Activated T-helper 1 cell treated with anti-CD3 and anti-CD28 coated beads, Interleukin-2, amount 50 U/mL, for 16 hours (primary cell): ENCODE measurements around the gene ALOX15B.
"Not testable (repeated sequence)": the region's sequence is repeated elsewhere in the genome, so short reads cannot be mapped to it uniquely, and the experiment has no call there.

Experiments
- DNase-seq, 2 donors: peaks; one replicate each; pipeline ENCODE4 v3.0.0-alpha.2; 2020; ENCODE audit warnings: low read depth in 1 of 2, low spot score in 1 of 2

Gene ALOX15B

DNA sequence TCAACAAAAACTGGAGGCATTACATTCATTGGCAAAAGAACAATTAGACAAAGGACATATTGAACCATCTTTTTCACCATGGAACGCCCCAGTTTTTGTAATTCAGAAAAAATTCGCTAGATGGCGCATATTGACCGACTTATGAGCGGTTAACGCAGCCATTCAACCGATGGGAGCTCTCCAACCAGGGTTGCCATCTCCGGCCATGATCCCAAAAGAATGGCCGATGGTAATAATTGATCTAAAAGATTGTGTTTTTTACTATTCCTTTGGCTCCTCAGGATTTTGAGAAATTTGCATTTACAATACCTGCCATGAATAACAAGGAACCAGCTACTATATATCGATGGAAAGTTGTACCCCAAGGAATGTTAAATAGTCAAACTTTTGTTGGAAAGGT, 21.4 kb downstream of the ALOX15B start:
- DNase-seq: peak in 1 of 2 donors; percentile 38

DNA sequence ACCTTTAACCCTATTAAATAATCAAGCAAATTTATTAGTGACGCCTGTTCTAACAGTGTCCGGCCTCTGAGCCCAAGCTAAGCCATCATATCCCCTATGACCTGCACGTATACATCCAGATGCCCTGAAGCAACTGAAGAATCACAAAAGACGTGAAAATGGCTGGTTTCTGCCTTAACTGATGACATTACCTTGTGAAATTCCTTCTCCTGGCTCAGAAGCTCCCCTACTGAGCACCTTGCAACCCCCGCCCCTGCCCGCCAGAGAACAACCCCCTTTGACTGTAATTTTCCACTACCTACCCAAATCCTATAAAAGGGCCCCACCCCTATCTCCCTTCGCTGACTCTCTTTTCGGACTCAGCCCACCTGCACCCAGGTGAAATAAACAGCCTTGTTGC, 23.0 kb downstream of the ALOX15B start:
- not testable (repeated sequence) for DNase-seq

DNA sequence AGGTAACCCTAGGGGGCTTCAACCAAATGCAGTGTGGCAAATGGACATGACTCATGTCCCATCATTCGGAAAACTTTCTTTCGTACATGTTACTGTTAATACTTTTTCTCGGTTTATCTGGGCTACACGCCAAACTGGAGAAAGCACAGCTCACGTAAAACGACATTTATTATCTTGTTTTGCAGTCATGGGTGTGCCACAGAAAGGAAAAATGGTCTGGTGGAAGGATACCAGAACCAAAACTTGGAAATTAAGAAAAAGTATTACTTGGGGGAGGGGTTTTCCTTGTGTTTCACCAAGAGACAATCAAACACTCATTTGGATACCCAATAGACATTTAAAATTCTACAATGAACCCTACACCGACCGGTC, 23.6 kb downstream of the ALOX15B start:
- DNase-seq: no peak

DNA sequence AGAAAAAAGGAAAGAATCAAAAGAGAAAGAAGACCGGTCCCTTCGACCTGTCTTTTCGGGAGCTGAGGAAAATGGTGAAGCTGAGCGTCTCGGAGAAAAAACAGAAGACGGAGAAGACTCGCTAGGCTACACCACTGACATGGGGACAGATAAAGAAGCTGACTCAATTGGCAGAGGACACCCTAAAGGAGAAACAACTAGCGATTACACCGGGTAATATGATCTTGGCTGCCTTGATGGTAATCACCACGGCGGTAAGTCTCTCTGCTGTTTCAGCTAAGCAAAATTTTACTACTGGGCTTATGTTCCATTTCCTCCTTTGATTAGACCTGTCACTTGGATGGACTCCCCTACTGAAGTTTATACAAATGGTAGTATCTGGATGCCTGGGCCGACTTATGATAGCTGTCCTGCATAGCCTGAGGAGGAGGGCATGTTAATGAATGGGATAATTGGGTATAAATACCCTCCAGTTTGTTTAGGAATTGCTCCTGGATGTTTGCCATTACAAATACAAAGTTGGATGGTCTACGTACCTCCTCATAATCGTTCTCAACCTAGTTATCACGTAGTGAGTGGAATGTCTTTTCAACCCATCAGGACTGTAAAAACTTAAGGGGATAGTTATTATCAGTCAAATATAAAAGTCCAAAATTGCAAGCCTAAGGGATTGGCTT, 24.1 kb downstream of the ALOX15B start:
- no peak for DNase-seq

DNA sequence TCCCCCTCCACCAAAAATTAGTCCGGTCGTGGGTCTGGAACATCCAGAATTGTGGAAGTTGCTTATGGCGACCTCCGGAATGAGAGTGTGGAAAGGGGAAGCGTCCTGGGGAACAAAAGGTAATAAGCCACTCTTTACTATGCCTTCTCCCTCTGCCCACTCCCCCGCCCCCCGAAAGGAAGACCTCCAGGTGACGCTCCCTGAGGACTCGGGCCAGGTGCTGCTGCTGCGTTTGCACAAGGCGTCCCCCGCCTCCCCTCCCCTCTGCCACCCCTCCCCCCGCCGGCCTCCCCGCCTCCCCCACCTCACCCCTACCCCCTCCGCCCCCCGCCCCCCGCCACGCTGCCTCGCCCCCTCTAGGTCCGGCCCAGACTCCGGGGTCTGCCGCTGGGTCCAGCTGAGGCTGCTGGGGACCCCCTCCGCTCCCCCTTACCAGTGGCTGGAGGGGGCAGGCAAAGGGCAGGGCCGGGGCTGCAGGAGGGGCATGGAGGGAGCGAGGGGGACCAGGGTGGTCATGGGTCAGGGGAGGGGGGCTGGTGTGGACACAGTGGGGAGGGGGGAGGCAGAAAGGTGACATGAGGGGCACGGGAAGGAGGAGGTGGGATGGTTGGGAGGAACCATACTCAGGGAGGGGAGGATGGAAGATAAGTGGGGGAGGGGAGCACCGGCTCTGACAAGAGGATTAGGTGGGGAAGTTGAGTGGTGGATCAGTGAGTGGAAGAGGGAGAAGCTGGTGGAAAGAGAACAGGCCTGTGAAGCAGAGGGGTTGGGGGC, 25.1 kb downstream of the ALOX15B start:
- DNase-seq: no peak

DNA sequence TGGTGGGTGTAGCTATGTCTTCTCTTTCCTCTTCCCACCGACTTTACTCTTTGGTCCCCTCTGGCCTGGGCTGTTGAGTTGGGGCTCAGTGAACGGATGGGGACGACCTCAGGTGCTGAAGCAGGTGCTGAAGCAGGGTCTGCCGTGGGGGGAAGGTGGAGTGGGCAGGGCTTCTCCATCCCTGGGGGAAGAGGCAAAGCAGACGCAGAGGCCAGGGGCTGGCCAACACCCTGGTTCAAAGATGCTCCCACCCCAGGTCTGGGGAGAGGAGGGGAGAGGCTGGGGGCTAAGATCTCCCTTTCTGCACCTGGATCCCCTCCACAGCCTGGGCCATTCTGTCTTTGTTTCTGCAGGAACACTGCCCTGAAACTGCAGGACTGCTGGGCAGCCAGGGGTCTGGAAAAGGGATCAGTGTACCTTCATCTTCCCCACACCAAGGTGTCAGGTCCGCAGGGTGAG, 25.7 kb downstream of the ALOX15B start:
- no peak for DNase-seq

DNA sequence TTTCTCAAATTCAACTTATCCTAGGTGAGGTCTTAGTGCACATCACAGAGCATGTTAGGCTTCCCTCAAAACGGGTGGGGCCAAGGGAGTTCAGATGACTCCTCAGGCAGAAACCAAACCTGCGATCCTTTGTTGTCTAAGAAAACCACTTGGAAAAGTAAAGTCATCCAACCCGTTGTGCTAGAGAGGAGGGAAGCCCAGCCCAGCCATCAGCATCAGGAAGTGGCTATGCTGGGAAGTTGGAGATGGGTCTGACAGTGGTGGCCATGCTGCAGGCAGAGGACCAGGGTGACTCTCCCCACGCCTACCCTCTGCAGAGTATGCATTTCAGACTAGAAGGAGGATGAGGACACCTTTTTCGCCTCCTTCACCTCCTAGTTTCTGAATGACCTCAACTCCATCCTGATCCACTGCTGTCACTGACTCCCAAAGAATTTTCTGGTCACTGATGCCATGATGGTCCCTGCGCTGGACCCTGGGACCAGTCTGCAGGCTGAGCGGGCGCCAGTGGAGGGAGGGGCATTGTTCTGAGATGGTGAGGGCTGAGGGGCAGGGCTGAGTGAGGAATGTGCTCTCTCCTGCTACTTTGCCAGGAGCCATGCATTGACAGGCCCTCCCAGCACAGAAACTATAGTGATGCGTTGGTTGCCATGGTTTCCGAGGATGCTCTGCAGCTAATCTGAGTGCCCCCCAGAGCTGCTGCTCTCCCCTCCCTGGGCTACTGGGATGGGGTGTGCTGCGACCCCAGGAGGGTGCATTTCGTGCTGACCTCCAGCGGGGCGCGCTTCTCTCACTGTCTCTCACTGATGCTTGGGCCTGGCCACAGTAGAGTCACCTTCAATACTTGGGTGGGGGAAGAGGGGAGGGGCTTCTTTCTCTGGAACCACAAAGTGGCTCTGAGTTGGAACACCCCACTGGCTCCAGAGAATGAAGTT, 28.2 kb downstream of the ALOX15B start:
- DNase-seq: no peak

DNA sequence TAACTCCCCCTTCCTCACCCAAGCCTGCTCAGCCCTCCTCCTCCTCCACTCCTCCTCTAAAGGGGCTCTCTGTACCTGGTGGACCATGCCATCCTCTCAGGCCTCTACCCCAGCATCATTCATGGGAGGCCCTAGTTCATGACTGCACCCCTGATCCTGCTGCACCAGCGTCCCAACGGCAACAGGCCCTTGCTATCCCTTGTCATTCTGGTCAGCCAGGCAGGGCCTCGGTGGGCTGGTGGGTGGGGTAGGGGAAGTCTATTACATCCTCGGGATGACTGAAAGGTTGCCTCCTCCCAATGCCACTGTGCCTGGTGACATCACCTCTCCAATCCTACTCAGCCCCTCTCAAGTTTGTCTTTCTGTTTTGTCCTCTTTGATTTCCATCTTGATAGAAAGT, 28.9 kb downstream of the ALOX15B start:
- DNase-seq: no peak

DNA sequence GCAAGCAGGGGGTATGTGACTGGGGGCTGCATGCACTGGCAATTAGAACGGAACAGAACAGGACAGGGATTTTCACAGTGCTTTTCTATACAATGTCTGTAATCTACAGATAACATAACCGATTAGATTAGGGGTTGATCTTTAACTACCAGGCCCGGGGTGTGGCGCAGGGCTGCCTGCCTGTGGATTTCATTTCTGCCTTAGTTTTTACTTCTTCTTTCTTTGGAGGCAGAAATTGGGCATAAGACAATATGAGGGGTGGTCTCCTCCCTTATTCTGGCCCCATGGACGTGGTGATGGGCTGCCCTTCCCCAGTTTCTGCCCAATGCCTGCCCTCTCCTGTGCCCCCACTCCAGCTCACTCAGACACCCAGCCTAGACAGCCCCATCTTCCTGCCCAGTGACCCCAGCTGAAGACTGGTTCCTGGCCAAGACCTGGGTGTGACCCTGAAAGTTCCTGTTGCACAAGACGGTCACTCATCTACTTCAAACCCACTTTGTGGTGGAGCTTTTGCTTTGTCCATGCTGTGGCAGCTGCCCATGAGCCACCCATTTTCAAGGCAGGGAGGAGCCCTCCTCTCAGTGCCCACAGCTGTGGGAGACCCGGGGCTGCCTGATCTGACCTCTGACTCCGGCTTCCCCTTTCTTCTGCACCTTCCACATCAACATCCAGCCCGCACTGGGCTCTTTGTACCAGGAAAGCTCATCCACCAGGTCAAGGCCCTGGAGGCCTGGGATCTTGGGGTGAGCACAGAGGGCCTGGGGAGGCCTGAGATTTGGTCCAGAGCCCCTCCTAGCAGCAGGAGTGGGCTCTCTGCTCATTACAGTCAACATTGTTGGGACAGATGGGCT, 30.1 kb downstream of the ALOX15B start:
- no peak for DNase-seq

DNA sequence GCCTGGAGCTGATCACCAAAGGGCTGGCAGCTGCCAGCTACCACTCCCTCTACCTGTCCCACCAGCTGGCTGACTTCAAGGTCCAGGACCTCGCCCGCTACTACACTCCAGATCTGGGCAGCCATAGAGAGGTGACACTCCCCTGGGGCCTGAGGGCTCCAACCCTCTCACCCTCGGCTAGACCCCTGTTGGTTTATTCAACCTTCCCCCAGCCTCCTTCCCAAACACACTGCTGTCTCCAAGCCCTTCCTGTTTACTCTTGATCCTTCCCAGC, 30.7 kb downstream of the ALOX15B start:
- DNase-seq: no peak

DNA sequence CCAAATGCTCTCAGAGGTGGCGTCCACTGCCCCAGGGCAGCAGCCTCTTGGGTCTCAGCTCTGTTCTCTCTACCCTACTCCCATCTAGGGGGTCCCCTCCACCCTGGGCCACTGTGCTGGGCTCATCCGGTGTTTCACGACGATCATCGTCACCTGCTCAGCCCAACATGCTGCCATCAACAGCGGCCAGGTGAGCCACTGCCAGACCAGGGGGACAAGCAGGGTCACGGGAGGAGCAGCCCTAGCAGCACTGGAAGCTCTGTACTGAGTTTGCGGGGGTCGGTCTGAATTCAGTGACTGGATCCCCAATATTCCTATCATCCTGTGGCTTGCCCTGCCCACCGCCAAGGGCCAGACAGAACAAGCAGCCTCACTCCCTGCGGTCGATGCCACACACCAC, 32.6 kb downstream of the ALOX15B start:
- DNase-seq: no peak

DNA sequence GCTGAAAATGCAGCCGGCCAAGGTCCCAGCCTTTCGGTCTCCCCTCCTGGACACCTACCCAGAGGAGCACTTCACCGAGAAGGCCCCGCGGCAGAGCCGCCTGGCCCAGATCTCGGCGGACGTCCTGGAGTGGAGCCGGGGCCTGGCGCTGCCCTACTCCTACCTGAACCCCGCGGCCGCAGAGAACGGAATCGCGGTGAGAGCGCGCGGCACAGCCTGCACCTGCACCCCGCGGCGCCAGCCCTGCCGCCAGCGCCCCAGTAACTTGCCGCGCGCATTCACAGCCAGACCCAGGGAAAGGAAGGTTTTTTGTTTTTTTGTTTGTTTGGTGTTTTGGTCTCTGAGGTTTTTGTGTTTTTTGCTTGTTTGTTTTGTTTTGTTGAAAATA, 33.5 kb downstream of the ALOX15B start:
- DNase-seq: no peak

DNA sequence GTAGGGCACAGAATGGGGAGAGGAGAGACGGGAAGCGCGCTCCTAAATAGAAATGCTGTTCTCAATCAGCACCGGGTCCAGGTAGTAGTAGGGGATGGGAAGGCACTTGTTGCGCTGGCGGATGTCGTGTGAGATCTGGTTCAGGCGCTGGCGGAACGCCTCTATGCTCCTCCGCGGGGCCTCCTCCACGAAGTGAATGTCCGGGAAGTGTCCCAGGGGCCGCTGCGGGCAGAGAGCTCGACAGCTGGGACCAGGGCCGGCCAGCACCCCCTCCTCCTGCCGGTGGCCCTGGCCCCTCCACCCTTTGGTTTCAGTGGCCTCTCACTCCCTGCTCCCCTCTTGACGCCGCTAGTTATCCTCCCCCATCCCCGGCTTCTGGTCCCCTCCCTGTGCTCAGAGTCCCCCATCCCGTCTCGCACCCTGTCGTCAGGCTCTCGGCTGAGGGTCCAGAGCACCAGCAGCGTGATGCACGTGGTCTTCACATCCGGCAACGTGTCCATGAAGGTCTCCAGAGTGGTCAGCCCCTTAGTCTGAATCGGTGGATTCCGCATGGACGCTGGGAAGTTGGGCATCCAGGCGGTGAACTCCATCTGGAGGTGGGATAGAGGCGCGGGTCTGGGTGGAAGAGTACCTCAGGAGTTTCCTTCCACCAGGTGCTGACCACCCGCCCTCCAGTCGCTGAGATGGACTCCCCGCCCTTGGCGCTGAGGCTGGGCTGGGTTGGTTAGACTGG, 34.0 kb downstream of the ALOX15B start:
- DNase-seq: no peak

DNA sequence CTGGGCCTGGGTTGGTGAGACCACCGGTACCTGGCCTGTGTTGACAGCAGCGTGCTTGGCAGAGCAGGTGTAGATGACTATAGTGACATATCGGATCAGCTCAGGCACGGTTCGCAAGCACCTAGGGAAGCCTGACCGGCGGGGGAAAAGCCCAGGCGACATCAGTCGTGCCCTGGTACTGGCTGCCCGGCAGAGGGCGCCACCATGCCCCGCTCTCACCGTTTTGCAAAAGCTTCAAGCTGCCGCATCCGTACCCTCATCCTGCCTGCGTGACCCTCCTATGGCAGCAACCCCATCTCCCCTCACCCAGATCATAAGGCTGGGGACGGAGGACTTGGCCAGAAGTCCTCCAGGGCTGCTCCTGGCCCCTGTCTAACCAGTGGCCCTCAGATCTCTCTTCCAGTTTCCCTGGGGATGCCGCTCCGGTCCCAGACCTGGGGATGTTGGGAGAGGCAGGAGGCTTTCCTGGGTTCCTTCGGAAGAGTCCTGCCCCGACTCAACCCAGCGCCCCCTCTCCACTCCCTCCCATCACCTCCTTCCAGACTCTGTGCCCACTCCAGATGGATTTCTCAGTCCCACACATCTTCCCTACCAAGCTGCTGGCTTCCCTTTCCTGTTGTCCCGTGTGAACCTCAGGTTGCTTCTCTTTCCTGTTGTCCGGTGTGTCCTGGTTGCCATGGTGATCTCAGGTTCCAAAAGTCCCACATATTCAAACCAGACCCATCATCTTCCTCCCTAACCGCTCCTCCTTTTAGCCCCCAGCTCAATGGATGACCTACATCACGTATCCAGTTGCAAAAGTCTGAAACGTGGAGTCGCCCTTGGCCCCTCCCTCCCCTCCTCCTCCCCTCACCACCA, 35.0 kb downstream of the ALOX15B start:
- peak; percentile 73 to 79 for DNase-seq

DNA sequence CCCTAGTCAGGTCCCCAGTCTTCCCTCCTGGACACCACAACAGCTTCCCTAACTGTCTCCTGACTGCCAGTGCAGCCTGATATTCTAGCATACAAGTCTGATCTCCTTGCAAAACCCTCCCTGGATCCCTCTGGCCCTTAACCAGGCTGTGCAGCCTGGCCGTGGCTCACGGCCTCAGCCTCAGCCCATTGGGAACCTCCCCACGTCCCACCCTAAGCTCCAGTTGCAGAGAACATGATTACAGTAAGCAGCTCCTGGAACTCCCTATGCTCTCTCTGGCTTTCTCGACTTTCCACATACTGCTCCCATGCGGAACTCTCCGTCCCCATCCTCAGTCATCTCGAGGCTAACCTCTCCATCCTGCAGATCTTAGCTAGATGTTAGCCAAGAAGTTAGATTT, 35.7 kb downstream of the ALOX15B start:
- DNase-seq: no peak

DNA sequence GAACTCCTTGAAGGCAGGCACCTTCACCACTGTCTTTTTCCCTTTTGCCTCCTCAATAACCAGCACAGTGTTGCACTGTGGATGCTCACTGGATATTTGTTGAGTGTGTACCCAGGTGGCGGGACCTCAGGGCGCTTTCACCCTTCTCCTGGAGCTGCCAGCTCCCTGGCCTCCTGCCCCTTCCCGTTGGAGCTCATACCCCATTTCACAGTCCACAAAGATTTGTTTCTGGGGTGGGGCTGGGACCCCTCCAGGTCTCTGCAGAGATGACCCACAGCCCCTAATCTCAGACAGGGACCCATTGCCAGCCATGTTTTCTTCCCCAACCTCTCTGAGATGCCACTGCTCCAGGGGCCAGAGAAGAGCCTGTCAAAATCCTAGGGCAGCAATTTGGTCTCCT, 36.2 kb downstream of the ALOX15B start:
- DNase-seq: no peak

DNA sequence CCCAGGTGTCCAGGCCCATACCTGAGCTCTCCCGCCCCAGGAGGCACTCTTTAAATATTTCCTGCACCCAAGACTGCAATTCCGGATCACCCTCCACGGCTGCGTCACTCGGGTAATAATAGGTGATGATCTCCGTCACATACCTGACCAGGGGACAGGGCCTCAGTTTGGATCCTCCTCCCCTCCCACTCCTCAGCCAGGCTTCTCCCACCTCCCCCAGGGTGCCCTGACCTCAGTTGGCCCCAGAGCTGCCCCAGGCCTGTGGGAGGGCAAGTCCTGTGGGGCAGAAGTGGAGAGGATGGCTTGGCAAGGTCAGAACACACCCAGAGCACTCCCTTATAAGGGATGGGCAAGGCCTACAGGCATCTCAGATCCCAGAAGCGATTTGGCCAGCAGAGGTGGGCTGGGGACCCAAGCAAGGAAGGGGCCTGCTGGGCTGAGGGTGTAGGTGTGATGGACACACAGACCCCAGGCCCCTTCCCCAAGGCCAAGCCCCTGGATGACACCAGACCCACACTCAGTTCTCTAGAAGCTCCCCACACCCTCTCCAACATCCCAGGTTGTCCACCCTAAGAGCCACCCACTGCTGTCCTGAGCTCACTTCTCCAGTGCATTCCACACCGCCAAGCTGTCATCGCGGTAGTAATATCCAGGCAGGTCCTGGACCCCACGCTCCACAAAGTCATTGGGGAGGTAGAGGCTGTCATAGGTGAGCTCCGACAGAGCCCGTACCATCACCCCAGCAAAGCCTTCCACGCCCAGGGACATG, 36.9 kb downstream of the ALOX15B start:
- DNase-seq: no peak

DNA sequence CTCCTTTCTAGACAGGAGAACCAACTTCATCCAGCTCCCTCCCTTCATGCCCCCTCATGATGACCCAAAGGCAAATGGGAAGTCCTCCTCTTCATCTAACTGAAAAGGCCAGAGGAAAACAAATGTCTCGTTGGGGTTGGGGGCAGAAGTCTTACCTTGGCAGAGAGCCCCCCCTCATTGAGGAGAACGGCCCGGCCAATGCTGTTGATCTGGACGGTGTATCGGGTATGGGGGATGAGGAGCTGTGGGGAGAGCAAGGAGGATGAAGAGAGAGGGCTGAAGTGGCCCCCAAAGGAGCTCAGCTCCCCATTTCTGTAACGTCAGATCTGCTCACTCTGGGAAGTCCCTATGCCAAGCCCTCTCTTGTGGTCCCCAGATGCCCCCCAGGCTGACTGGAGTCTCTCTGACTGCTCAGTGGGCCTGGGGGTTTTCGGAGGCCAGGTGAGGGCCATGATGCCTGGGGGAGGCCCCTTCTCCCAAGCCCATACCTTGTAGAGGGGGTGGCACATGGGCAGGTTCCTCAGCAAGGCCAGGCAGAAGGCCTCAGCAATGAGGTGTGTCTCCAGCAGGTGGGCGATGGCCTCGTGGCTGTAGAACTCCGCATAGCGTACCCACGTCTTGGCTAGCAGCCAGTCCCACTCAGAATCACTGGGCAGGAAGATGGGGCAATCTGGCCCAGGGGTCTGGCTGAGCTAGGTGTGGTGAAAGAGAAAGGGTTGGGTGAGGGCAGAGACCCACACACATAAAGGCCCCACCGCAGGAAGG, 37.8 kb downstream of the ALOX15B start:
- no peak for DNase-seq
